Astrocyte of the cerebellum (primary cell): Measurements from ENCODE around the gene GCLC.
"Not testable (repeated sequence)": the region's sequence is repeated elsewhere in the genome, so short reads cannot be mapped to it uniquely, and the experiment has no call there.

Experiments used
- DNase-seq: peaks from one replicate; pipeline ENCODE4 v3.0.0-alpha.2; 2011; ENCODE audit warnings: low read depth
- H3K4me3 ChIP-seq: 2 replicates; pipeline ENCODE4 v1.5.1; 2011; ENCODE audit warnings: mild to moderate bottlenecking, low read depth, low read length, moderate library complexity
- CTCF ChIP-seq: IDR thresholded peaks from 2 replicates; pipeline ENCODE4 v1.5.1; 2012; ENCODE audit warnings: low read length, low read depth, moderate library complexity, mild to moderate bottlenecking; ENCODE audit errors: missing control alignments
- in situ Hi-C: cut with HindIII; loops from 2 replicates; pipeline ENCODE4 v1.10.0; 2017; ENCODE audit warnings: low sequenced_read_pairs

The GCLC gene

DNA sequence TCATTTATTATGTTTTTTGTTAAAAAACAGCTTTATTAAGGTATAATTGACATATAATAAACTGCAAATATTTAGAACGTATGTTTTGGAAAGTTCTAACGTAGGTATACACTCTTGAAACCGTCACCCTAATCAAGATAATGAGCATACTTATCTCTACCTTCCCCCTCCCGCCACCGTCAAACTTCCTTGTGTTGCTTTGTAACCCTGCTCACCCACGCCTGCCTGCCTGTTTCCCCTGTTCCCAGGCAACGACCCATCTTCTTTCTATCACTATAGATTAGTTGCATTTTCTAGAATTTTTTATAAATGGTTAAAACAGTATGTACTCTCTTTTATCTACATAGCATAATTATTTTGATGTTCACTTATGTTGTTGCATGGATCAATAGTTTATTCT is 33.5 kb upstream of the GCLC start:
- TF ChIP-seq CTCF, result no peak
- in situ Hi-C loops, result no loop called here
- DNase-seq, result no peak
- H3K4me3 ChIP-seq, result no peak overlapping the region

- in situ Hi-C loops, result loop anchor here (5.0 kb wide), 1 partner anchor 66 kb away; no protein-coding TSS in a partner anchor
- TF ChIP-seq CTCF, result no peak
- no peak overlapping the region for H3K4me3 ChIP-seq
- DNase-seq, result no peak
These were observed 28.4 kb upstream of the GCLC start for GRCh38 chr6:53573299-53573698.

DNA sequence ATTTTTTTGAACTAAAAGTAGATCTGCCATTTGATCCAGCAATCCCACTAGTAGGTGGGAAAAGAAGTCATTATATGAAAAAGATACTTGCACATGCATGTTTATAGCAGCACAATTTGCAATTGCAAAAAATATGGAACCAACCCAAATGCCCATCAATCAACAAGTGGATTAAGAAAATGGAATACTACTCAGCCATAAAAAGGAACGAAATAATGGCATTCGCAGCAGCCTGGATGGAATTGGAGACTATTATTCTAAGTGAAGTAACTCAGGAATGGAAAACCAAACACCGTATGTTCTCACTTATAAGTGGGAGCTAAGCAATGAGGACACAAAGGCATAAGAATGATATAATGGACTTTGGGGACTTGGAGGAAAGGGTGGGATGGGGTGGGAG is 27.5 kb upstream of the GCLC start:
- not testable (repeated sequence) for H3K4me3 ChIP-seq, DNase-seq
- in situ Hi-C loops, result loop anchor here (5.0 kb wide), 1 partner anchor 65 kb away; no protein-coding TSS in a partner anchor

GRCh38 chr6:53568776-53569616 is 24.1 kb upstream of the GCLC start:
- in situ Hi-C loops, result no loop called here
- no peak overlapping the region for H3K4me3 ChIP-seq
- no peak for DNase-seq
- no peak for TF ChIP-seq CTCF

- TF ChIP-seq CTCF, result no peak
- no peak overlapping the region for H3K4me3 ChIP-seq
- DNase-seq, result no peak
- in situ Hi-C loops, result no loop called here
These were observed 22.8 kb upstream of the GCLC start for GRCh38 chr6:53567701-53568100.

GRCh38 chr6:53566755-53567154 is 21.9 kb upstream of the GCLC start:
- in situ Hi-C loops, result no loop called here
- no peak for TF ChIP-seq CTCF
- DNase-seq, result no peak
- no peak overlapping the region for H3K4me3 ChIP-seq

DNA sequence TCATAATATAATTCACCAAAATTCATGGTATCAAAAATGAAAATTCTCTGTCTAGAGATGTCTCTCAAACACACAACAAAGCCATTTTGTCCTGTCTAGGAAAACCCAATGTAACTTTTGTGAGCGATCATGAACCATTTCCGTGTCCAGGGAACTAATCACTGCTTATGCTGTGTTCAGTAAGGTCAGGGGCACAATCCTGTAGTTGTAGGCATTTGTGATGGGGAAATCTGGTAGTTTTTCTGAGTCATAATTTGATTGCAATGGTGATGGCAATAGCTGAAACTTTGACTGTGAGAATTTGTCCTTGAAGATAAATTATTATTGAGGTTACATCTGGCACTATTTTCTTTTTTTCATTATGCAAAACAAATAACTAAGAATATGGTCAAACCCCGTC is 21.0 kb upstream of the GCLC start:
- no peak for TF ChIP-seq CTCF
- no peak overlapping the region for H3K4me3 ChIP-seq
- in situ Hi-C loops, result no loop called here
- DNase-seq, result no peak
